Central memory CD4-positive, alpha-beta T cell (primary cell): Measurements from ENCODE around the gene OR7C2.
"Not testable (repeated sequence)": the region's sequence is repeated elsewhere in the genome, so short reads cannot be mapped to it uniquely, and the experiment has no call there.

Experiments used
- DNase-seq: peaks from one replicate; pipeline ENCODE4 v3.0.0; 2022
- total RNA-seq, 3 experiments: gene quantifications; one replicate each; lab custom pipeline; 2026; lab: John Stamatoyannopoulos, UW

The OR7C2 gene
- 0 reads per million in 3 experiments for total RNA-seq

DNA sequence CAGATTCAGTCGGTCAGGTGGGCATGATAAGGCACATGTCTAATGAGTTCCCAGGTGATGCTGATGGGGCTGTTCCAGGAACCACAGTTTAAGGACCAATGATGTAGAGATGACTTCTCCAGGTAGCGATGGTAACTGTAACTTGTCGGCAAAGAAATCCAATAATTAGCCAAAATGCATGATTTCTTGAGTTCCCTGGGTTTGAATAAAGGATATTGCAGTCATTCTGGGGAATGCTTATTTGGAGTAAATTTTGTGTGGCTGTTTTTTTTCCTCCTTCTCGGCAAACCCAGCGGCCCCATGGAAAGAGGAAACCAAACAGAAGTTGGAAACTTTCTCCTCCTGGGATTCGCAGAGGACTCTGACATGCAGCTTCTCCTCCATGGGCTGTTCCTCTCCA is at the start of gene OR7C2:
OR7C2 (plus strand) TSS at position 301 of the 400 bp plus-strand sequence; CDS start at position 301, 0 bp downstream.
- DNase-seq, result no peak

DNA sequence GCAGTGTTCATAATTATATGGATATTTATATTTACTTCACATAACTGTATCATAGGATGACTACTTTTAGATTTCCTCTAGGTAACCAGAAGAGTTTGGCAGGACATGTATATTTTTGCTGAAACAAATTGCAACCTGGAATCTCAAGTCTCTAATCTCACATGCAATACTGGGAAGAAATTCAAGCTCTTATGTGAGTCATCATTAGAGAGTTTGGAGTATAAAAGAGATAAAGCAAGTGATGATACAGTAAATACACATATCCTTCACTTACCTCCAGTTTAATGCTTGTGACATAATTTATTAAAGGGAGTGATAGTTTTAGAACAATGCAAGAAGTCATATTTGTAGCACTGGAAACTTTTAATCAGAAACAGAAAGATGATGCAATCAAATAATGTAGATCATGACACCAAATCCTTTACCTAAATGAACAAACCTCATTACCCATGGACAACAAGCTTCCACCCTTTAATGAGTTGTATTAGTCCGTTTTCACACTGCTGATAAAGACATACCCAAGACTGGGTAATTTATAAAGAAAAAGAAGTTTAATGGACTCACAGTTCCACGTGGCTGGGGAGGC is 39.5 kb upstream of the OR7C2 start:
- DNase-seq, result no peak

DNA sequence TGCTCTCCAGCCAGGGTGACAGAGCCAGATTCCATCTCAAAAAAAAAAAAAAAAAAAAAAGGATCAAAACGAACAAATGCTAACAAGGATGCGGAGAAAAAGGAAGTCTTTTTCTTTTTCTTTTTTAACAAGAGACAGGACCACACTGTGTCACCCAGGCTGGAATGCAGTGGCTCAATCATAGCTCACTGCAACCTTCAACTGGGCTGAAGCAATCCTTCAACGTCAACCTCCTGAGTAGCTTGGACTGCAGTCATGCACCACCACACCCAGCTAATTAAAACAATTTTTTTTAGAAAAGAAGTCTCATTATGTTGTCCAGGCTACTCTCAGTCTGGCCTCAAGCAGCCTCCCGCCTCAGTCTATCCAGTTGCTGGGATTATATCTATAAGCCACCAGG is 34.6 kb upstream of the OR7C2 start:
- no peak for DNase-seq

DNA sequence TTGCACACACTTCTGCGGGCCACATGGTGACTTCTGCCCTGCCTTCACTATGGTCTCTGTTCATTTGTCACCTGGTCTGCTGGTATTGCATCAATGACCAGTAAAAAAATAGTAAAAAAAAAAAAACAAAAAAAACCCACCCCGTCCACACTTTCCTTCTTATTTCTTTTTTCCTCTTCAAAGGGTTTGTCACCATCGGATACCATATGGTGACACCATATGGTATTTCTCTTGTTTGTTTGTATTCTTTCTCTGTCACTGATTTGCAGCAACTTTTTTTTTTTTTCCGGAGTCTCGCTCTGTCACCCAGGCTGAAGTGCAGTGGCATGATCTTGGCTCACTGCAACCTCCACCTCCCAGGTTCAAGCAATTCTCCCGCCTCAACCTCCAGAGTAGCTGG is 26.2 kb upstream of the OR7C2 start:
- DNase-seq, result no peak

DNA sequence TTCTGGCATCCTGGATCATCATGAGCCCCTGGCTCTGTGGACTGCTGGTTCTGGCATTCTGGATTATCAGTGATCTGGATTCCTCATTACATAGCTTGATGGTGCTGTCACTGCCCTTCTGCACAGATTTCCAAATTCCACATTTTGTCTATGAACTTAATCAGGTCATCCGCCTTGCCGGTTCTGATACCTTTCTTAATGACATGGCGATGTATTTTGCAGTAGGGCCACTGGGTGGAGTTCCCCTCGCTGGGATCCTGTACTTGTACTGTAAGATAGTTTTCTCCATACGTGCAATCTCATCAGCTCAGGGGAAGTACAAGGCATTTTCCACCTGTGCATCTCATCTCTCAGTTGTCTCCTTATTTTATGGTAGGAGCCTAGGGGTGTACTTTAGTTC is 24.4 kb upstream of the OR7C2 start:
- DNase-seq, result no peak

DNA sequence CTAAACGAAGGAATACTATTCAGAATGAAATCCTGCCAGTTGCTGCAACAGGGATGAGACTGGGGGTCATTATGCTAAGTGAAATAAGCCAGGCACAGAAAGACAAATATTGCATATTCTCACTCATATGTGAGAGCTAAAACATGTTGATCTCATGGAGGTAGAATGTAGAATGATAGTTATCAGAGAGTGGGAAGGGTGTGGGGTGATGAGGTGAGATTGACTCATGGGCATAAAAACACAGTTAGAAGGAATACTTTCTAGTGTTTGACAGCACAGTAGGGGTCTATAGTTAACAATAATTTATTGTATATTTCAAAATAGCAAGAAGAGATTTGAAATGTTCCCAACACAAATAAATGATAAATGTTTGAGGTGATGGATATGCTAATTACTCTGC is 7.8 kb upstream of the OR7C2 start:
- DNase-seq, result no peak

DNA sequence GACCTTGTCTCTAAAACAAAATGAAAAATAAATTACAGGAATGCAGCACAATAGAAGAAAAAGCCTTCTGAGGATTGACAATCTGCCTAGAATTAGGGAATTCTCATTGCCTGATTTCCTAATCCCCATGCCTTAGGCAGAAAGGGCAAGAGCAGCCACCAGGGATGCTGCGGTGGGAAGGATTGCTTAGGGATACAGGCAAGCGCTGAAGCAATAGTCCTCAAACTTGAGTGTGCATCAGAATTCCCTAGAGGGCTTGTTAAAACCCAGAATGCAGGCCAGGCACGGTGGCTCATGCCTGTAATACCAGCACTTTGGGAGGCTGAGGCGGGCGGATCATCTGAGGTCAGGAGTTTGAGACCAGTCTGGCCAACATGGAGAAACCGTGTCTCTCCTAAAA is 1.0 kb upstream of the OR7C2 start:
- DNase-seq, result no peak

DNA sequence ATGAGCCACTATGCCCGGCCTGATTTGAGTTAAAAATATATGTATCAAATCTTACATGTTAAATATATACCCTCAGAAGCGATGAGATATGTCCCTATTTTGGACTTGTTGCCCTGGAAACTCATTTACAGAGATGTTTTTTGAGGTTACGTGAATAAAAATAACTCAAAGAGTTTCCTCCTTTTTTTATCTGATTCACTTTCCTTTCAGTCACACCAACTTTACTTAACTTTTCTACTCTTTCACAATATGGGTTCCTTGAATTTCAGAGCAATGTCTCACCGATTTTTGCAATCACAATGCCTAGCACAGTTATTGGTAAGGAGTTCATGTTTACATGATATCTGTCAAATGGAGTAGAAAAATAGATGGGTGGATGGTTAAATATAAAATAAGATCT is 2.3 kb downstream of the OR7C2 start:
- DNase-seq, result no peak

DNA sequence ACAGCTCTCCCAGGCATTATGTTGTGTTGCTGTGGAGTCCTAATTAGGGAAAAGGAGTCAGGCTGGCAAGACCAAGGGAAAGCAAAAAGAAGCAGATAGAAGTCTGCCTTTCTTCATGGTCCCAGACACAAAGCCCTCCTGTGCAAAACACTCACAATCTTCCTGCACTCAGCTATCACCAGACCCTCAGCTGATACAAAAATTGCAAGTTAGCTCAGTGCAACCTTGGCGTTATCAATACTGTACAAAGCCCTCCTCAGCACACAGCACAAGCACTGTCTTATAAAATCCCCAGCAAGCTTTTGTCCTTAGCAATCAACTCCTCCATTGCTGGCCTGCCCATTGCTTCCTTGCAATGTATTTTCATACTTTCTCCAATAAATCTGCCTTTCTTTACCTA is 3.2 kb downstream of the OR7C2 start:
- no peak for DNase-seq

DNA sequence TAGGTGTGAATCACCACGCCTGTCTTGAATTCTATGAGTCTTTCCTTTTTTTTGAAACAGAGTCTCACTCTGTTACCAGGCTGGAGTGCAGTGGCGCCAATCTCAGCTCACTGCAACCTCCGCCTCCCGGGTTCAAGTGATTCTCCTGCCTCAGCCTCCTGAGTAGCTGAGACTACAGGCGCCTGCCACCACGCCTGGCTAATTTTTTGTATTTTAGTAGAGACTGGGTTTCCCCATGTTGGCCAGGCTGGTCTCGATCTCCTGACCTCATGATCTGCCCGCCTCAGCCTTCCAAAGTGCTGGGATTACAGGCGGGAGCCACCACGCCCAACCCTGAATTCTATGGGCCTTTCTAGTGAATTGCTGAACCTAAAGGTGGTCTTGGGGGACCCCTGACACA is 8.1 kb downstream of the OR7C2 start:
- not testable (repeated sequence) for DNase-seq

DNA sequence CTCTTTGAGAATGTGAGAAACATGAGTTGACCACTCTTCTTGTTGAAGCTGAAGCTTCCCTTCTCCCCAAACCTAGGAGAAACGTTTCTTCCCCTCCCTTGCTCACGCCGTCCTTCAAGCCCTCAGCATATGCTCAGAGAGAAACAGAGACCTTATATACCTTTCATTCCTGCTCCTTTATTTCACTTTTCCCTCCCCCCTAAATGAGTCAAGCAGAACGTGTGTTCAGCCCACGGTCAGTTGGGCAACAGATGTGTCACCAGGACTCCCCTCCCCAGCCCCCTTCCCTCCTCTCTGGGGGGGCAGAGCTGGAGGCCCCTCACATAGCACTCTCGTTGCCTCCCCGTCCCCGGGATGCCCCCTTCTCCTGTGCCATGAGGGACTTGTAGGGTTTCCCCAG is 8.6 kb downstream of the OR7C2 start:
- DNase-seq, result no peak

DNA sequence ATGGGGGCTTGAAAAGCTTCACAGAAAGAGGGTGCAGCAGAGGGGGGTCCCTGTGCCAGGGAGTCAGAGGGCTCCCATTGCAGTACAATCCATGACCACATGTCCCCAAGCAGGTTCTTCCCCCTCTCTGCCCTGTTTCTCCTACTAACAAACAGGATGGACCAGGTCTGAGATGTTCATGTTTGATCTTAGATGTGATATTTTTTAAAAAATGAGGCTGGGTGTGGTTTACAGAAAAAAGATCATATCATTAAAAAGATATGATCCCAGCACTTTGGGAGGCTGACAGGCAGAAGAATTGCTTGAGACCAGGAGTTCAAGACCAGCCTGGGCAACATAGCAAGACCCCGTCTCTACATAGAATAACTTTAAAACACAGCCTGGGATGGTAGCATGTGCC is 9.1 kb downstream of the OR7C2 start:
- DNase-seq, result no peak

DNA sequence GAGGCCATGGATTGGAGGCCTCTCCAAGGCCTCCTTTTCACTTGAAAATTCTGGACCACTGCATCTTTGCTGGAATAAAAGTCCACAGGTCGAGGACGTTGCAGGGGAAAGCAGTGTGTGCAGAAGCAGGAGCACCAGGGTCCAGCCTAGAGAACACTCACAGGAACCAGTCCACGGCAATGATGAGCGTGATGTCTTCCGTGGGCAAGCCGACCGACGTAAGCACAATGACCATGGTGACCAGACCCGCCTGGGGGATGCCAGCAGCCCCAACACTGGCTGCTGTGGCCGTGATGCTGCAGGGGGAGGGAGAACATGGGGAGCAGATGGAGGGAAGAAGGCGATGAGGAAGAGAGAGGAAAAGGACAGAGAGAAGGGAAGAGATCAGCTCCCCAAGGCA is 11.5 kb downstream of the OR7C2 start:
- DNase-seq, result no peak

DNA sequence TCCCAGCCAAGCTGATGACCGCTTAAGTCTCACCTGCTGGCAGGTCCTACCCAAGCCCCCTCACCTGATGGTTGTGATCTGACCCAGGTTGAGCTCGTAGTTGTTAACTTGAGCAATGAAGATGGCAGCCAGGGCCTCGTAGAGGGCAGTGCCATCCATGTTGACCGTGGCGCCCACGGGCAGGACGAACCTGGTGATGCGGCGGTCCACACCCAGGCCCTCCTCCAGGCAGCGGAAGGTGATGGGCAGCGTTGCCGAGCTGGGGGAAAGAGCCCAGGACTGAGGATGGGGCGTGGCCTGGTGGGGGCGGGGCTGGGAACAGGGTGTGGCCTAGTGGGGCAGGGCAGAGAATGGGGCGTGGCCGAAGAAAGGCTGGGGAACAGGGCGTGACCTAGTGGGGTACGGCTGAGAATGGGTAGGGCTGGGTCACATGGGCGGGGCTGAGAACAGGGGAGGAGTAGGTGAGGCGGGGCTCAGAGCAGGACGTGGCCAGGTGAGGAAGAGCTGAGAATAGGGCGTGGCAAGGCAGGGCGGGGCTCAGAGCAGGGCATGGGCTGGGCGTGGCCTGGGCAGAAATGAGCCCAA is 12.9 kb downstream of the OR7C2 start:
- DNase-seq, result no peak

DNA sequence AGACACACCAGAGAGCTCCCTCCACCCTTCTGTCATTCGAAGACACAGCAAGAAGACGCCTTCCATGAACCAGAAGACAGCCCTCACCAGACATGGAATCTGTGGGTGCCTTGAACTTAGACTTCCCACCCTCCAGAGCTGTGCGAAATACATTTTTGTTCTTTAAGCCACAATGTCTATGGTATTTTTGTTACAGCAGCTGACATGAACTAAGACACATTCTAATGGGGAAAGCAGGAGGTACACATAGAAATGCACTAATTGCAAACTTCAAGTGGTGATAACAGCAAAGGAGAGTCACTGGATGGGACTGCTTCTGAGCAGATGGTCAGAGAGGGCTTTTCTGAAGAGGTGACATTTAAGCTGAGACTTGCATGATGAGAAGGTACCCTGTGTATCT is 16.2 kb downstream of the OR7C2 start:
- DNase-seq, result no peak

DNA sequence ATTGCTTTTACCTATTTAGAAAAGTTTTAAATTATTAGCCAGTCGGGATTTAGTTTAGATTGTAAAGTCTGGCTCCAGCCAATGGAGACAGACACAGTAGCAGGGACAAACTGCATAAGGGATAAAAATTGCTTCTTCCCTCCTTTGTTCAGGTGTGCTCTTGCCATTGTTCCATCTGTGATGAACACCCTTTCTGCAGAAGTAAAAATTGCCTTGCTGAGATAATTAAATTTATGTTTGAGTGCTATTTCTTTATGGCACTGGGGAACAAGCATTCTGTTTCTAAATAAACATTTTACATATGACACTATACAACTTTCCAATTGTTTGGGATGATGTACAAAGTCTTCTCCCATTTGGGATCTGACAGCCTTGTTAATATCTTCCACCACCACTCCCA is 18.0 kb downstream of the OR7C2 start:
- no peak for DNase-seq

DNA sequence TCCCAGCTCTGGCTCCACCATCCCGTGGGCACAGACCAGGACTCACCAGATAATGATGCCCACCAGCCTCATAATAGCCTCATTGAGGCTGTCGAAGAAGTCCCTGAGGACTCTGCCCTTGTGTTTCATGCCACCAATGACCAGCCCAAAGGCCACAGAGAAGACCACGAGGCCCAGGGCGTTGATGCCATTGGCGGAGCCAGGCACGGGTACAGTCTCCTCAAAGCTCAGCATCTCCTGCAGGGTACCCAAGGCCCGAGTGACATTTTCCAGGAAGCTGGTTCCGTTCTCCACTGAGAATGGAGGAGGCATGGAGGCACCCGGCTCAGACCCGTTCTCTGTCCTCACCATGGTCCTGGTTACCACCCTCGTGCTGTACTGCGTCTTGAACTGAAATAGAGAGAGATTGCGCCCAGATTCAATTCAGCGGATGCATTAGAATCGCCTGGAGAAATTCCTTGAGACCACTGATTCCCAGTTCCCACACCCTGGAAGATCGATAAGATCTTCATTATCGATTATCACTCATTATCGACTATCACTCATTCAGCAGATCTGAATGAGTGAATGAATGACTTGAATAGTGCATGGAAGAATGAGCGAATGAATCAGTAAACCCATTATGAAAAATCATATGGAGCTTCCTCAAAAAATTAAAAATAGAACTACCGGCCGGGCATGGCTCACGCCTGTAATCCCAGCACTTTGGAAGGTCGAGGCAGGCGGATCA is 20.8 kb downstream of the OR7C2 start:
- no peak for DNase-seq

DNA sequence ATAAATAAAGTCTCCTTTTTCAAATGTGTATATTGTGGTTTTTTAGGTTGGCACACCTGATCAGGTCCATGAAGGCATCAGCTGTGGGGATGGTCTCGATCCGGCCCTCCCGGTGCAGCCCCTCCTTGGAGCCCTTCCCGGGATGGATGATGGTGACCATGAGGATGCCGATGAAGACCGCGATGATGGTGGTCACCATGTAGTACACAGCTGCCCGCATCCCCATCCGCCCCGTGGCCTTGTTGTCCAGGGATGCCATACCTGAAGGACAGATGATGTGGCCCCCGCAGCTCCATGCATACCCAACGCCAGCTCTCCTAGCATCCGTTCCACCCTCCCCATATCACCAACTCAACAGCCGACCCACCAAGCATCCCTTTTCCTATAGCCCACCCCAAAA is 27.0 kb downstream of the OR7C2 start:
- no peak for DNase-seq

DNA sequence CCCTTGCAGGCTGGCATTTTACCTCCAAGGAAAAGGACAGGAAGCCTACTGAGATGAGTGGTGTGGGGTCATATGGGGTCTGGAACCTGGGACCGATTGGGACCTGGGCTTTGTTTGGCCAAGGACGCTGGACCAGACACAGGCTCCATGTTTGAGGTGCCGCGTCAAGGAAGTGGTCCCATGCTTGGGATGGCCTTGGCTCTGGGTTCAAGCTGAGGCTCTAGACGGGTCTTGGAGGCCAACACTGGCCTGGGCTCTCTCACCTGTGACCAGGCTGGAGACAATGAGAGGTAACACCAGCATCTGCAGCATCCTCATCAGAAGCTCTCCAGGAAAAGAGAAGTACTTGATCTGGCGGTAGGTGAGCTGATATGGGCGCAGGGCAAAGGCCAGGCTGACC is 30.2 kb downstream of the OR7C2 start:
- no peak for DNase-seq

DNA sequence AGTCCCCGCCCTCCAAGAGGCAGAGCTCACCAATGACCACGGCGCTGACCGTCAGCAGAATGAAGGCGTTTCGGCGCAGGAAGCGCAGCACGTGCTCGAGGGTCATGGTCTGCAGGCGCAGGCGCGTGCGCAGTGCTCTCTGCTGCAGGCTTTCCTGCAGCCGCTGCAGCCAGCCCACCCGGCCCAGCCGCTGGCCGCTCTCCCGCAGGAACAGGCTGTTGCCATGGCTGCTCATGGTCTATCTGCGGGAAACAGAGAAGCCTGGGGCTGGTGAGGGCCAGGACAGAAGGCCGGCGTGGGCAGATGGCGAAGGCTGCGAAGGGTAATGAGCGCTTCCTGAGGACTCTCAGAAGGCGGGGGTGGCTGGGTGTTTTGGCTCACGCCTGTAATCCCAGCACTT is 31.4 kb downstream of the OR7C2 start:
- no peak for DNase-seq

DNA sequence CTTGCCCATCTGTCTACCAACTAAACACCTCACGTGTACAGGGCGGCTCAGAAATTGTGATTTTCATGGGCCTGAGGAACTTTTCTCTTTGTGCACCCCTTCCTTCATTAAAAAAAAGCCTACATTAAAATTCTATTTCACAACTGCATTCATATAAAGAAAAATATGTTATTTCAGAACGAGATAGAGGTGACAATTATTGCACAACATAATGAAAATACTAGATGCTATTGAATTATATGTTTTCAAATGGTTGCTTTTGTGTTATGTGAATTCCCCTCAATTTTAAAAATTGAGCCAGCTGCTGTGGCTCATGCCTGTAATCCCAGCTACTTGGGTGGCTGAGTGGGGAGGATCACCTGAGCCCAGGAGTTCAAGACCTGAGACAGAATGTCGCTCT is 33.2 kb downstream of the OR7C2 start:
- DNase-seq, result no peak

DNA sequence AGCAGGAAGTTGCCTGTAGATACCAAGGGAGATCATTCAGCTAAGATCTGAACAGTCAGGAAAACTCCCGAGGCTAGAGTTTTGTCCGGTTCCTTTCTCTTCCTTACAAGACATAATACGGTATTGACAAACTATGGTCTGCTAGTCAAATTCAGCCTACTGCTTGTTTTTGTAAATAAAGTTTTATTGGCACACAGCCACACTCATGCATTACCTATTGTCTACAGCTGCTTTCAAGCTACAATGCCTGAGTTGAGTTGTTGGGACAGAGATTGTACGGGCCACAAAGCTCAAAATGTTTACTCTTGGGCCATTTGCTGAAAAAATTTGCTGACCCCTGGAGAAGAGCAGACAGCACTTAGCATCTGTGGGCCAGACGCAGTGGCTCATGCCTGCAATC is 35.8 kb downstream of the OR7C2 start:
- no peak for DNase-seq

DNA sequence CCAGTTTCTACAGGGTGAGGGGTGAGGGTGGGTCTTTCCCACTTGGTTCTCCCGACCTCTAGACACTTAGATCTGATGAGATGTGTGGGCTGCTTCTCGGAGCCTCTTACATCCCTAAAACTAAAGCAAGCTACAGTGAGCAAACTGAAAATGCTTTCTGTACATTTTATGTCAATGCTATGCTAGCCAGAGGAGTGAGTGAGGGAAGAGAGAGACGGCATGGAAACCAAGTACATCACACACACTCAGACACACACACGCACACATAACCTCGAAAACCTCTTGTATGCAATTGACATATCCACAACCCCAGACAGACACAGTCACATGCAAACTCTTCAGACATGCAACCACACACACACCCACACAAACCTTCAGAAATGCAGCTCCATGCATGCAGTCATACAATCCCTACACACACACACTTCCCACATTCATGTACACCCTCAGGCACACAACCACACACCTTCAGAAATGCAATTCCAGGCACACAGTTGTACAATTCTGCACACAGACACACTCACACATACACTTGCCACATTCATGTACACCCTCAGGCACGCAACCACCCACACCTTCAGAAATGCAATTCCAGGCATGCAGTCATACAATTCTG is 37.0 kb downstream of the OR7C2 start:
- no peak for DNase-seq
